NCI-H82 treated with DMSO at 0.1 percent for 48 hours (cell line): ENCODE measurements around the gene ADAMTS10.
"Not testable (repeated sequence)": the region's sequence is repeated elsewhere in the genome, so short reads cannot be mapped to it uniquely, and the experiment has no call there.

ENCODE experiments used
- DNase-seq: peaks from one replicate; lab custom pipeline; 2025; ENCODE audit not compliant: unreplicated experiment; lab: John Stamatoyannopoulos, UW

The ADAMTS10 gene

DNA sequence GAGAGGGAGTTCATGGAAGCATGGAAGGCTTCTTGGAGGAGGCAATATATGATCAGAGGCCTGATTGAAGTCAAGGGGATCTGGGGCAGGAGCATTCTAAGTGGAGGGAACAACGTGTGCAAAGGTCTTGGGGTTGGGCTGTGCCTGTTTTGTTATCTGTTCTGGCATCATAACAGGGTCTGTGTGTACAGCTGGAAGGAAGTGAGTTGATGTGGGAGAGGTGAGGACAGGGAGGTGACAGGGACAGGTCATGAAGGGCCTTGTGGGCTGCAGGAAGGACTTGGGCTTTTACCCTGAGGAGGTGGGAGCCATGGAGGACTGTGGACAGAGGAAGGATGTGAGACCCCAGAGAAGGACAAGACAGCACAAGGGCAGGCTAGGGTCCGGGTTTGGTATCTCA lies 18.7 kb upstream of the ADAMTS10 start:
- no peak for DNase-seq

- DNase-seq: no peak
Measured at GRCh38 chr19:8626842-8627241, 16.3 kb upstream of the ADAMTS10 start.

DNA sequence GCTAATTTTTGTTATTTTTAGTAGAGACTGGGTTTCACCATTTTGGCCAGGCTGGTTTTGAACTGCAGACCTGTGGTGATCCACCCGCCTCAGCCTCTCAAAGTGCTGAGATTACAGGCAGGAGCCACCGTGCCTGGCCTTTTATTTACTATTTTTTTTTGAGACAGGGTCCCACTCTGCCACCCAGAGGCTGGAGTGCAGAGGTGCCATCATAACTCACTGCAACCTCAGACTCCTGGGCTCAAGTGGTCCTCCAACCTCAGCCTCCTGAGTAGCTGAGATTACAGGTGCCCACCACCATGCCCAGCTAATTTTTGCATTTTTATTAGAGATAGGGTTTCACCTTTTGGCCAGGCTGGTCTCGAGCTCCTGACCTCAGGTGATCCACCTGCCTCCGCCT lies 12.4 kb upstream of the ADAMTS10 start:
- DNase-seq: not testable (repeated sequence)

GRCh38 chr19:8618751-8619150 lies 8.2 kb upstream of the ADAMTS10 start:
- no peak for DNase-seq

GRCh38 chr19:8617984-8618383 lies 7.5 kb upstream of the ADAMTS10 start:
- no peak for DNase-seq

GRCh38 chr19:8617325-8617724 lies 6.8 kb upstream of the ADAMTS10 start:
- not testable (repeated sequence) for DNase-seq

DNA sequence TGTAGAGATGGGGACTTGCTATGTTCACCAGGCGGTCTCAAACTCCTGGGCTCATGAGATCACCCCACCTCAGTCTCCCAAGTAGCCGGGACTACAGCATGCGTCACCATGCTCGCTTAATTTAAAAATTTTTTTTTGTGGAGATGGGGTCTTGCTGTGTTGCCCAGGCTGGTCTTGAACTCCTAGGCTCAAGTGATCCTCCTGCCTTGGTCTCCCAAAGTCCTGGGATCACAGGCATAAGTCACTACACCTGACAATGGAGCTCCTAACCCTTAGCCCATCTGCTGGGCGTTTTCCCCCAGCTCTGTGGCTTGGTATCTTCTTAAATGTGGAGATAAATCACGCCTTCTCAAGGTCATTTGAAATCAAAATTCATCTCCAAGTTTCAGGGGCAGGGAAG lies 6.3 kb upstream of the ADAMTS10 start:
- no peak for DNase-seq

DNA sequence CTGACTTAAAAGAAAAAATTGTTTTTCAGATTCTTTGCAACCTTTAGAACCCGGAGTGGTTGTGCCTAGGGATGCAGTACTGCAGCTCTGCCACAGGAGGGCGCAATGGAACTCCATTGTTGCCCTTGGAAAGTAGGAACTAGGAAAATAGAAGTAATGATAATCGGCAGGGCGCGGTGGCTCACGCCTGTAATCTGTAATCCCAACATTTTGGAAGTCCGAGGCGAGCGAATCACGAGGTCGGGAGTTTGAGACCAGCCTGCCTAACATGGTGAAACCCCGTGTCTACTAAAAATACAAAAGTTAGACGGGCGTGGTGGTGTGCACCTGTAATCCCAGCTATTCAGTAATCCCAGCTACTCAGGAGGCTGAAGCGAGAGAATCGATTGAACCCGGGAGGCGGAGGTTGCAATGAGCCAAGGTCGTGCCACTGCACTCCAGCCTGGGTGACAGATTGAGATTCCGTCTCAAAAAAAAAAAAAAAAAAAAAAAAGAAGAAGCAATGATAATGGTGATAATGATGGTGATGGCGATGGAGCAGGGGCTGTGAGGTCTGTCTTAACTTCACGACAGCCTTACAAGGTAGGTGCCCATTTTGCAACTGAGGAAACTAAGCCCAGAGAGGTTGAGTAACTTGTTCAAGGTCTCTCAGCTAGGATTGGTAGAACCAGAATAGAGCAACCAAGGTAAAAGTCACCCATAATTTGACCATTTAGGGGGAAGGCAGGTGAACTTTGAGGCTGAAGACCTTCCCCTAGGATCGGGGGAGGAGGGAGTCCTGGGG lies 5.5 kb upstream of the ADAMTS10 start:
- no peak for DNase-seq

- no peak for DNase-seq
Measured at GRCh38 chr19:8615024-8615423, 4.5 kb upstream of the ADAMTS10 start.

DNA sequence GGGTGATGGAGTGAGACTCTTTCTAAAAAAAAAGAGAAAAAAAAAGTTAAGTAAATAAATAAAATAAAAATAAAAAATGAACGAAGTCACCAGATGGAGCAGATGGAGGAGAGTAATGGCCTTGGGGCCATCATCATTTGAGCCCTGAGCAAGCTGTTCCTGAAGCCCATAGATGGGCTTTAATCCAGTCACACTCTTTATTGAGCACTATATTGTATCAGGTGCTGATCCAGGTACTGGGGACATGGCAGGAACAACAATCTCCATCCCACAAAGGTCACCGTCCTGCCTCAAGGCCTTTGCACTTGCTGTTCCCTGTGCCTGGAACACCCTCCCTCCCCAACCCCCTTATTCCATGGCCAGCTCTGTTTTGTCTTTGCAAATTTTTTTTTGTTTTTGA lies 3.9 kb upstream of the ADAMTS10 start:
- no peak for DNase-seq

GRCh38 chr19:8612807-8613171 lies 2.3 kb upstream of the ADAMTS10 start:
- no peak for DNase-seq

DNA sequence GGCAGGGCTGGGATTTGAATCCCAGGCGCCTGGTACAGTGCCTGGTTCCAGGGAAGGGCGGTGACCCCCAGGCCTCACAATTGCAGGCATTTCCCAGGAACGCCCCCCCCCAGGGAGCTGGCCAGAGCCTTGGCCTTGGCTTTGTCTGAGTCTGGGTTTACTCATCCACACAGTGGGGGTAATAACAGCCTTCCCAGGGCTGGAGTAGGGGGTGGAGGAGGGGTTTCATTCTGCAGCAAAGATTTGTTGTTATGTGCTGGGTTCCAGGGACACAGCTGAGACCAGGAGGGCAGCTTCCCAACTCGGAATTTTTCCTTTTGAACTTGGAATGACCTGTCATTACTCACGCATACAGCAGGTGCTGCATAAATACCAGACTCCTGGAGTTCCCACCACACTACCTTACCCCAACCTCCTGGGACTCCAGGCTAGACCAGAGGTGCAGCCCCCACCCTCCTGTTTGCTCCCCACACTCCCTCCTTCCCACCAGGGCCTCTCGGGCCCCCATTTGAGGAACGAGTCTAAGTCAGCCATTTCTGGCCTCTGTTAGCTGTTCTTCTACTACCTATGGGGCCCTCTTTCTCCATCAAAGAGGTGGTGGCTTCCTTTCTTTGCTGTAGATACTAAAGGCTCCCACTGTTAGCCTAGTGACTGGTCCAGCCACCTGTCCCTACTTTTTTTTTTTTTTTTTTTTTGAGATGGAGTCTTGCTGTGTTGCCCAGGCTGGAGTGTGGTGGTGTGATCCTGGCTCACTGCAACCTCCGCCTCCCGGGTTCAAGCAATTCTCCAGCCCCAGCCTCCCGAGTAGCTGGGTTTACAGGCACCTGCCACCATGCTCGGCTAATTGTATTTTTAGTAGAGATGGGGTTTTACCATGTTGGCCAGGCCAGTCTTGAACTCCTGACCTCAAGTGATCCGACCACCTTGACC lies 1.6 kb upstream of the ADAMTS10 start:
- DNase-seq: no peak

DNA sequence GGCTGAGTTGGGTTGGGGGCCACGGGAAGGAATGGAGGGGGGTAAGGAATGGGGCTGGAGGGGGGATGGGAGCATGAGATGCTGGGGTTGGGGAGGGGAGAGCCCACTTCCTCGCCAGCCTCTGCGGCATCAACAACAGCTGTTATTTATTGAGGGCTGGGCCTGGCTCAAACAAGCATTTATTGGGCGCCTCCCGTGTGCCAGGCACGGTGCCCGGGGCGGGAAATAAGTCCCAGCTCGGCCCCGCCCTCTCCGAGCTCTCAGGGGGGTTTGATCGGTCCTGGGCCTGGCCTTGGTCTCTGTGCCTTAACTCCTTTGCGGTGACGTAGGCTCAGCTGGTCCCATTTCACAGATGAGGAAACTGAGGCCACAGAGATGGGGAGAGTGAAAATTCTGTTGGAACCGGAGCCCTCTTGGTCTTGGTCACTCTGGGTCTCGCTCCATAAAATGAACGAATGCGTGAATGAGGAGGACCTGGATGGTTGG lies 919 bp upstream of the ADAMTS10 start:
- DNase-seq: no peak

DNA sequence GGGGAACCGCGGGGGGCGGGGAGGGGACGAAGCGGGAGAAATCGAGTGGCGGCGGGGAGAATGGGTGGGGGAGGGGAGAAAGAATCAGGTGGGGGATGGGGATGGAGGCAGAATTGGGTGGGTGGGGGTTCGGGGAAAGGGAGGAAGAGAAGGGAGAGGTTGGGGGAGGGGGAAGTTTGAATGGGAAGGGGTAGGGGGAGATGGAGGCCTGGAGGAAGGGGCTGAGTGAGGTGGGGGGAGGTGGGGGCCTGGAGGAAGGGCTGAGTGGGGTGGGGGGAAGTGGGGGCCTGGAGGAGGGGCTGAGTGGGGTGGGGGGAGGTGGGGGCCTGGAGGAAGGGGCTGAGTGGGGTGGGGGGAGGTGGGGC lies 403 bp upstream of the ADAMTS10 start:
- no peak for DNase-seq

GRCh38 chr19:8609279-8610040 lies 1.1 kb downstream of the ADAMTS10 start:
- no peak for DNase-seq

- DNase-seq: no peak
Measured at GRCh38 chr19:8608941-8609278, 1.6 kb downstream of the ADAMTS10 start.

- DNase-seq: no peak
Measured at GRCh38 chr19:8607386-8607785, 3.1 kb downstream of the ADAMTS10 start.

DNA sequence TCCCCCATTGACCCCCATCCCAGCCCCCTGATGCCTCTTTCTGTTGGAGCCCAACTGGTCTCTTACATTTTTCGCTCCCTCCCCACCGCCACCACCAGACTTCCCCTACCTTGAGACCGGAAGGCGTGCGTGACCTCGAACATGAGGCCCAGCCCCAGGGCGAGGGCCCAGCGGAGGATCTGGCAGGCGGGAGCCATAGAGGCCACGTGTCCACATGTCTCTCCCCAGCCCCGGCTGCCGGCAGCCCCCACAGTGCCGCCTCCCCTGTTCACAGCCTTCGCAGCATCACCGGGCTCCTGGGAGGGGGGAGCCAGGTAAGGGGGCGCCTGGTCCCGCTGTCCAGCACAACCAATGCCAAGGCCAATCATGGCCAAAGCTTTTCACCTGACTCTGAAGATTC lies 5.0 kb downstream of the ADAMTS10 start:
- DNase-seq: no peak

DNA sequence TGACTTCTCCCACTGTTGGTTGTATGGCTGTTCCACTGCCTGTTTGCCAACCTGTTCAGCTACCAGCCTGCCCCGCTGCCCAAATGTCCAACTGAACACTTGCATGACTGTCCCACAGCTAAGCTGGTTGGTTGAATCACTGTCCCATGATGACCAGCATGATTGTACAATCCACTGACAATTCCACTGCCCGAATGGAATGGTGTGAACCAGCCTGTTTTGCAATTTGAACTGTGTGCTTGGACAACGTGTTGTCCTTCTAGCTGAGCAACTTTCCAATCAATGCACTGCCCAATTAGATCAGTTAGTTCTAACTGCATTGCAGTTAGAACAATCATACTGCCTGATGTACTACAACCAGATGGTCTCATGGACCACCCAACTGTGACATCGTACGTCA lies 8.7 kb downstream of the ADAMTS10 start:
- DNase-seq: no peak

GRCh38 chr19:8600816-8601215 lies 9.7 kb downstream of the ADAMTS10 start:
- no peak for DNase-seq

- no peak for DNase-seq
Measured at GRCh38 chr19:8600064-8600463, 10.5 kb downstream of the ADAMTS10 start.

GRCh38 chr19:8596168-8596567 lies 14.3 kb downstream of the ADAMTS10 start:
- DNase-seq: no peak
